GM19025 (cell line): Measurements from ENCODE around the gene MMS19.
"Not testable (repeated sequence)": the region's sequence is repeated elsewhere in the genome, so short reads cannot be mapped to it uniquely, and the experiment has no call there.

Experiments used
- ATAC-seq: cut with Tn5 transposase; IDR thresholded peaks from one replicate; pipeline ENCODE4 v1.9.1; 2021; ENCODE audit warnings: mild to moderate bottlenecking, low read depth, moderate library complexity; ENCODE audit not compliant: unreplicated experiment

MMS19 gene

GRCh38 chr10:97529685-97530465 is 31.7 kb upstream of the MMS19 start:
- no peak for ATAC-seq

GRCh38 chr10:97528876-97529275 is 30.7 kb upstream of the MMS19 start:
- not testable (repeated sequence) for ATAC-seq

- no peak for ATAC-seq
Measured at GRCh38 chr10:97525683-97526110, 27.5 kb upstream of the MMS19 start.

GRCh38 chr10:97525086-97525485 is 26.9 kb upstream of the MMS19 start:
- no peak for ATAC-seq

GRCh38 chr10:97522937-97523336 is 24.7 kb upstream of the MMS19 start:
- ATAC-seq: no peak

- no peak for ATAC-seq
Measured at GRCh38 chr10:97522071-97522470, 23.8 kb upstream of the MMS19 start.

- no peak for ATAC-seq
Measured at GRCh38 chr10:97520978-97521761, 22.9 kb upstream of the MMS19 start.

GRCh38 chr10:97520520-97520919 is 22.3 kb upstream of the MMS19 start:
- ATAC-seq: no peak

- no peak for ATAC-seq
Measured at GRCh38 chr10:97519342-97519741, 21.1 kb upstream of the MMS19 start.

- ATAC-seq: no peak
Measured at GRCh38 chr10:97518301-97519043, 20.2 kb upstream of the MMS19 start.

GRCh38 chr10:97517778-97518300 is 19.6 kb upstream of the MMS19 start:
- no peak for ATAC-seq

- ATAC-seq: no peak
Measured at GRCh38 chr10:97517096-97517750, 19.0 kb upstream of the MMS19 start.

GRCh38 chr10:97515271-97515978 is 17.2 kb upstream of the MMS19 start:
- no peak for ATAC-seq

GRCh38 chr10:97514344-97514743 is 16.1 kb upstream of the MMS19 start:
- ATAC-seq: no peak

- ATAC-seq: no peak
Measured at GRCh38 chr10:97512993-97513392, 14.8 kb upstream of the MMS19 start.

- no peak for ATAC-seq
Measured at GRCh38 chr10:97511711-97512440, 13.7 kb upstream of the MMS19 start.

- ATAC-seq: no peak
Measured at GRCh38 chr10:97510686-97511085, 12.5 kb upstream of the MMS19 start.

- no peak for ATAC-seq
Measured at GRCh38 chr10:97509120-97509680, 11.0 kb upstream of the MMS19 start.

- no peak for ATAC-seq
Measured at GRCh38 chr10:97508342-97508741, 10.1 kb upstream of the MMS19 start.
